Right lobe of liver (tissue), 4 donors: Measurements from ENCODE around the gene CCR2.

Source experiments
- CTCF ChIP-seq, 4 donors: fragments of 200-600 bp in 3 of 4; fragments of 450-650 bp in 1 of 4; IDR thresholded peaks; one replicate each; pipeline versions ENCODE4 v1.5.1 to v1.8.0; 2016 to 2022; ENCODE audit warnings: antibody characterized with exemption in 4 of 4, mild to moderate bottlenecking in 2 of 4
- POLR2A ChIP-seq: fragments of 450-650 bp; IDR thresholded peaks from one replicate; pipeline ENCODE4 v1.6.1; 2017; ENCODE audit warnings: antibody characterized with exemption, mild to moderate bottlenecking
- donor health status: DM: no; HTN: no; CAD: no.
- donor health status: DM: no; HTN: no; CAD: no.
- donor health status: DM: no; HTN: yes; CAD: no.

DNA sequence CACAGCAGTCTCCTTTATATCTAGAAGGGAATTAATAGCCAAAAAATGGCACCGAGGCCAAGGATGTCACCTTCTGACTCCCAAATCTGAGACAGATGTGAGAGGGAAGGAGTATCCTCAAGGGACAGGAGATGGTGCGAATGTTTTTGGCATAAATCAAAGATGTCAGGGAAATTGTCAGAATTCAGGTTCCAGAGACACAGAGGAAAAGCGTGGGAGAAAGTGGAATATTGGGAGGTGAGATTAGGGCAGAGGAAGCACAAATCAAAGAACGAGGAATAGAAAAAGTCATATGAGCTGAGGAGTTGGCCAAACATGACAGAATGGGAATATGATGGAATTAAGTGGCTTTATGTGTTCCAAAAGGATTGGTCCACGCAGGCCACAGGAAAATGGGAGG is 46.9 kb downstream of the CCR2 start:
- TF ChIP-seq CTCF (IDR thresholded peaks at IDR 0.05) (no peak), POLR2A (no peak)
